ENCODE results near the gene RPL31.

GRCh38 chr2:100997509-100998234 is 4.4 kb upstream of the RPL31 start:
- TF ChIP-seq, protein P1, sequence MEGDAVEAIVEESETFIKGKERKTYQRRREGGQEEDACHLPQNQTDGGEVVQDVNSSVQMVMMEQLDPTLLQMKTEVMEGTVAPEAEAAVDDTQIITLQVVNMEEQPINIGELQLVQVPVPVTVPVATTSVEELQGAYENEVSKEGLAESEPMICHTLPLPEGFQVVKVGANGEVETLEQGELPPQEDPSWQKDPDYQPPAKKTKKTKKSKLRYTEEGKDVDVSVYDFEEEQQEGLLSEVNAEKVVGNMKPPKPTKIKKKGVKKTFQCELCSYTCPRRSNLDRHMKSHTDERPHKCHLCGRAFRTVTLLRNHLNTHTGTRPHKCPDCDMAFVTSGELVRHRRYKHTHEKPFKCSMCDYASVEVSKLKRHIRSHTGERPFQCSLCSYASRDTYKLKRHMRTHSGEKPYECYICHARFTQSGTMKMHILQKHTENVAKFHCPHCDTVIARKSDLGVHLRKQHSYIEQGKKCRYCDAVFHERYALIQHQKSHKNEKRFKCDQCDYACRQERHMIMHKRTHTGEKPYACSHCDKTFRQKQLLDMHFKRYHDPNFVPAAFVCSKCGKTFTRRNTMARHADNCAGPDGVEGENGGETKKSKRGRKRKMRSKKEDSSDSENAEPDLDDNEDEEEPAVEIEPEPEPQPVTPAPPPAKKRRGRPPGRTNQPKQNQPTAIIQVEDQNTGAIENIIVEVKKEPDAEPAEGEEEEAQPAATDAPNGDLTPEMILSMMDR (IDR thresholded peaks at IDR 0.05; ENCODE audit: low read length), result no peak
- TF ChIP-seq EZH2 (optimal IDR thresholded peaks at IDR 0.05; ENCODE audit: low read depth, low read length), result no peak
- no peak for TF ChIP-seq EZH2phosphoT487 (IDR thresholded peaks at IDR 0.05; ENCODE audit: low read length)

All from MM.1S (cell line).